B cell (primary cell): ENCODE measurements around the gene ARHGEF26.

Source experiments
- EZH2 ChIP-seq: IDR thresholded peaks from 2 replicates; pipeline ENCODE4 v1.6.1; 2012; ENCODE audit warnings: borderline replicate concordance, low read depth, mild to moderate bottlenecking, moderate library complexity, low read length; ENCODE audit not compliant: insufficient read depth, poor library complexity, severe bottlenecking
- TF ChIP-seq, protein P1 (sequence below): fragments of 200-600 bp; IDR thresholded peaks from one replicate; pipeline ENCODE4 v1.8.0; 2022; ENCODE audit warnings: antibody characterized with exemption, mild to moderate bottlenecking

DNA sequence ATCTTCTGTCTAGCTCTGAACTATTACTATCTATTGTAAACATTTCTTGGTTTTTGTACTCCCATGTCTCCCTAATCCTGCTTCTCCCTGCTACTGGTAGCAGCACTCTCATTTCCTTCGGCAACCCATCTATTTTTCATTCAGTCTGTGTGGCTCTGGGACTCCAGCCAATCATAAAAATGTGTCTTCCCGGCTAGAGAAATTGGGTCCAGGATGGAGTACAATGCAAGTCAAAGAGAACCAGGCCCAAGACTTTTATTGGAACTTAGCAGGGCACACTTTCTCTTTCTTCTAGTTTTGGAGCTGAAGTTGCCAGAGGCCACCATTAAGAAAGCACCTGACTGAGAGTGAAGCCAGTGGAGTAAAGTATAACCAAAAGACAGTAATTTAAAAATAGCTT, 22.8 kb upstream of the ARHGEF26 start:
- TF ChIP-seq, protein P1, sequence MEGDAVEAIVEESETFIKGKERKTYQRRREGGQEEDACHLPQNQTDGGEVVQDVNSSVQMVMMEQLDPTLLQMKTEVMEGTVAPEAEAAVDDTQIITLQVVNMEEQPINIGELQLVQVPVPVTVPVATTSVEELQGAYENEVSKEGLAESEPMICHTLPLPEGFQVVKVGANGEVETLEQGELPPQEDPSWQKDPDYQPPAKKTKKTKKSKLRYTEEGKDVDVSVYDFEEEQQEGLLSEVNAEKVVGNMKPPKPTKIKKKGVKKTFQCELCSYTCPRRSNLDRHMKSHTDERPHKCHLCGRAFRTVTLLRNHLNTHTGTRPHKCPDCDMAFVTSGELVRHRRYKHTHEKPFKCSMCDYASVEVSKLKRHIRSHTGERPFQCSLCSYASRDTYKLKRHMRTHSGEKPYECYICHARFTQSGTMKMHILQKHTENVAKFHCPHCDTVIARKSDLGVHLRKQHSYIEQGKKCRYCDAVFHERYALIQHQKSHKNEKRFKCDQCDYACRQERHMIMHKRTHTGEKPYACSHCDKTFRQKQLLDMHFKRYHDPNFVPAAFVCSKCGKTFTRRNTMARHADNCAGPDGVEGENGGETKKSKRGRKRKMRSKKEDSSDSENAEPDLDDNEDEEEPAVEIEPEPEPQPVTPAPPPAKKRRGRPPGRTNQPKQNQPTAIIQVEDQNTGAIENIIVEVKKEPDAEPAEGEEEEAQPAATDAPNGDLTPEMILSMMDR: no peak
- TF ChIP-seq EZH2: no peak
